ENCODE data around the gene COLQ. TPM values are rescaled to one million over a fixed set of nuclear protein-coding genes. Genes with fewer than 3 reads are reported as not detected.

Gene COLQ
- total and polyA plus RNA-seq, 4 donors, result 0.27 to 2.6 (median 0.67) TPM

DNA sequence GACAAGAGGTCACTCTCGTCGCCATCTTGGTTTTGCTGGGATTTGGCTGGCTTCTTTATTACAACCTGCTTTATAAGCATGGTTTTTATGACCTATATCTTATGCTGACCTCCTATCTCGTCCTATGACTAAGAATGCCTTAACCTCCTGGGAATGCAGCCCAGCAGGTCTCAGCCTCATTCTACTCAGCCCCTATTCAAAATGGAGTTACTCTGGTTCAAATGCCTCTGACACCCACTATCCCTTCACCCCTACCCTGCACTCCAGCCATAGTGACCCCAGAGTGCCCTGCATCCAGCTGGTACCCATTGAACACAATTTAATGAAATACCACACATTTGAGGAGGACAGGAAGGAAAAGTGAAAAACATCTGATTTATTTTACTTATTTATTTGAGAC, 117.5 kb downstream of the COLQ start:
- Histone ChIP-seq H3K4me1 (ENCODE audit: control insufficient read depth in 4 of 4, insufficient read depth in 4 of 4, low read length in 3 of 4) (peaks cover 0 to 4% (median 3%) of the 10 kb centered on the region in 4 donors), H3K36me3 (ENCODE audit: control insufficient read depth in 4 of 4, insufficient read depth in 3 of 4, low read depth in 1 of 4, low read length in 3 of 4) (peaks cover 0 to 7% (median 0%) of the 10 kb centered on the region in 4 donors), H3K4me3 (ENCODE audit: low read depth in 1 of 3, low read length in 3 of 3) (no peak overlapping the region), H3K27me3 (ENCODE audit: control insufficient read depth in 4 of 4, insufficient read depth in 4 of 4, low read length in 3 of 4) (no peaks in the 10 kb centered on the region), H3K9me3 (ENCODE audit: control insufficient read depth in 4 of 4, low read length in 3 of 4) (no peaks in the 10 kb centered on the region), H3K27ac (ENCODE audit: low read depth in 1 of 2, low read length in 2 of 2) (no peak overlapping the region), H3K9ac (ENCODE audit: low read depth in 1 of 2, low read length in 2 of 2) (no peak overlapping the region)
- no peak for DNase-seq (ENCODE audit: low spot score)
- TF ChIP-seq JUND (IDR thresholded peaks at IDR 0.05) (no peak), NR2F2 (IDR thresholded peaks at IDR 0.05) (no peak), EGR1 (IDR thresholded peaks at IDR 0.05; ENCODE audit: low read depth in 2 of 2) (no peak), FOXA1 (IDR thresholded peaks at IDR 0.05) (no peak), FOXA2 (IDR thresholded peaks at IDR 0.05) (no peak)
- WGBS, result 94% methylated on average over 3 of the region's 3 CpGs

DNA sequence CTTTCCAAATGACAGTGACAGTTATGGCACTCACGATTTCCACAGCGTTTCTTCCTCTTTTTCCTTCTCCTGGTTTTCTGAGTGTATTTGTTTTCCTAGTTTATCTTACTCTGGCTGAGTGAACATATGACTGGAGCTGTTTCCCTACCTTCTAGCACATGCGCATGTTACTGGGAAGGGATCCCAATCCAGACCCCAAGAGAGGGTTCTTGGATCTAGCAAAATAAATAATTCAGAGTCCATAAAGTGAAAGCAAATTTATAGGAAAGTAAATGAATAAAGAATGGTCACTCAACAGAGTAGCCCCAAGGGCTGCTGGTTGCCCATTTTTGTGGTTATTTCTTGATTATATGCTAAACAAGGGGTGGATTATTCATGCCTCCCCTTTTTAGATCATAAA, 118.0 kb downstream of the COLQ start:
- H3K27me3 ChIP-seq (ENCODE audit: control insufficient read depth in 4 of 4, insufficient read depth in 4 of 4, low read length in 3 of 4), result no peaks in the 10 kb centered on the region
- no peak for DNase-seq (ENCODE audit: low spot score)
- H3K4me1 ChIP-seq (ENCODE audit: control insufficient read depth in 4 of 4, insufficient read depth in 4 of 4, low read length in 3 of 4), result no peaks in the 10 kb centered on the region
- 78% methylated on average over 3 of the region's 3 CpGs for WGBS
- TF ChIP-seq HNF4G (IDR thresholded peaks at IDR 0.05) (no peak), HNF4A (conservative IDR thresholded peaks at IDR 0.05) (no peak), NR2F2 (IDR thresholded peaks at IDR 0.05) (no peak), RXRA (IDR thresholded peaks at IDR 0.05) (no peak), TAF1 (conservative IDR thresholded peaks at IDR 0.05) (no peak), YY1 (IDR thresholded peaks at IDR 0.05) (no peak)
- TF ChIP-seq, protein P1, sequence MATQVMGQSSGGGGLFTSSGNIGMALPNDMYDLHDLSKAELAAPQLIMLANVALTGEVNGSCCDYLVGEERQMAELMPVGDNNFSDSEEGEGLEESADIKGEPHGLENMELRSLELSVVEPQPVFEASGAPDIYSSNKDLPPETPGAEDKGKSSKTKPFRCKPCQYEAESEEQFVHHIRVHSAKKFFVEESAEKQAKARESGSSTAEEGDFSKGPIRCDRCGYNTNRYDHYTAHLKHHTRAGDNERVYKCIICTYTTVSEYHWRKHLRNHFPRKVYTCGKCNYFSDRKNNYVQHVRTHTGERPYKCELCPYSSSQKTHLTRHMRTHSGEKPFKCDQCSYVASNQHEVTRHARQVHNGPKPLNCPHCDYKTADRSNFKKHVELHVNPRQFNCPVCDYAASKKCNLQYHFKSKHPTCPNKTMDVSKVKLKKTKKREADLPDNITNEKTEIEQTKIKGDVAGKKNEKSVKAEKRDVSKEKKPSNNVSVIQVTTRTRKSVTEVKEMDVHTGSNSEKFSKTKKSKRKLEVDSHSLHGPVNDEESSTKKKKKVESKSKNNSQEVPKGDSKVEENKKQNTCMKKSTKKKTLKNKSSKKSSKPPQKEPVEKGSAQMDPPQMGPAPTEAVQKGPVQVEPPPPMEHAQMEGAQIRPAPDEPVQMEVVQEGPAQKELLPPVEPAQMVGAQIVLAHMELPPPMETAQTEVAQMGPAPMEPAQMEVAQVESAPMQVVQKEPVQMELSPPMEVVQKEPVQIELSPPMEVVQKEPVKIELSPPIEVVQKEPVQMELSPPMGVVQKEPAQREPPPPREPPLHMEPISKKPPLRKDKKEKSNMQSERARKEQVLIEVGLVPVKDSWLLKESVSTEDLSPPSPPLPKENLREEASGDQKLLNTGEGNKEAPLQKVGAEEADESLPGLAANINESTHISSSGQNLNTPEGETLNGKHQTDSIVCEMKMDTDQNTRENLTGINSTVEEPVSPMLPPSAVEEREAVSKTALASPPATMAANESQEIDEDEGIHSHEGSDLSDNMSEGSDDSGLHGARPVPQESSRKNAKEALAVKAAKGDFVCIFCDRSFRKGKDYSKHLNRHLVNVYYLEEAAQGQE (IDR thresholded peaks at IDR 0.05), result no peak
- TF ChIP-seq, protein P2, sequence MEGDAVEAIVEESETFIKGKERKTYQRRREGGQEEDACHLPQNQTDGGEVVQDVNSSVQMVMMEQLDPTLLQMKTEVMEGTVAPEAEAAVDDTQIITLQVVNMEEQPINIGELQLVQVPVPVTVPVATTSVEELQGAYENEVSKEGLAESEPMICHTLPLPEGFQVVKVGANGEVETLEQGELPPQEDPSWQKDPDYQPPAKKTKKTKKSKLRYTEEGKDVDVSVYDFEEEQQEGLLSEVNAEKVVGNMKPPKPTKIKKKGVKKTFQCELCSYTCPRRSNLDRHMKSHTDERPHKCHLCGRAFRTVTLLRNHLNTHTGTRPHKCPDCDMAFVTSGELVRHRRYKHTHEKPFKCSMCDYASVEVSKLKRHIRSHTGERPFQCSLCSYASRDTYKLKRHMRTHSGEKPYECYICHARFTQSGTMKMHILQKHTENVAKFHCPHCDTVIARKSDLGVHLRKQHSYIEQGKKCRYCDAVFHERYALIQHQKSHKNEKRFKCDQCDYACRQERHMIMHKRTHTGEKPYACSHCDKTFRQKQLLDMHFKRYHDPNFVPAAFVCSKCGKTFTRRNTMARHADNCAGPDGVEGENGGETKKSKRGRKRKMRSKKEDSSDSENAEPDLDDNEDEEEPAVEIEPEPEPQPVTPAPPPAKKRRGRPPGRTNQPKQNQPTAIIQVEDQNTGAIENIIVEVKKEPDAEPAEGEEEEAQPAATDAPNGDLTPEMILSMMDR (IDR thresholded peaks at IDR 0.05; ENCODE audit: low read depth, low read length, missing input control), result no peak
- H3K9ac ChIP-seq (ENCODE audit: low read depth in 1 of 2, low read length in 2 of 2), result no peak overlapping the region
- no peak overlapping the region for H3K4me3 ChIP-seq (ENCODE audit: low read depth in 1 of 3, low read length in 3 of 3)
- no peak overlapping the region for H3K27ac ChIP-seq (ENCODE audit: low read depth in 1 of 2, low read length in 2 of 2)
- H3K9me3 ChIP-seq (ENCODE audit: control insufficient read depth in 4 of 4, low read length in 3 of 4), result no peaks in the 10 kb centered on the region
- H3K36me3 ChIP-seq (ENCODE audit: control insufficient read depth in 4 of 4, insufficient read depth in 3 of 4, low read depth in 1 of 4, low read length in 3 of 4), result peaks cover 0 to 7% (median 0%) of the 10 kb centered on the region in 4 donors

DNA sequence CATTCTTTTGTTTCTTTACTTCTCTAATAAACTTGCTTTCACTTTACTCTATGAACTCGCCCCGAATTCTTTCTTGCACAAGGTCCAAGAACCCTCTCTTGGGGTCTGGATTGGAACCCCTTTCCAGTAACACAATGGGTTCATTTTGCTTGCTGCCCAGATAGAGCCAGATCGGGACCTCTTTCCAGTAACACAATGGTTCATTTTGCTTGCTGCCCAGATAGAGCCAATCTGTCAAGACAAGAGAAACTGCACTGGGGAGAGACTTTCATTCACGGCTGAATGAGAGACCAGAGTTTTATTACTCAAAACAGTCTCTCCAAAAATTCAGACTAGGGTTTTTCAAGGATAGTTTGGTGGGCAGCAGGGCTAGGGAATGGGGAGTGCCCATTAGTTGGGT, 119.6 kb downstream of the COLQ start:
- TF ChIP-seq, protein P1 (IDR thresholded peaks at IDR 0.05), result no peak
- TF ChIP-seq, protein P2 (IDR thresholded peaks at IDR 0.05; ENCODE audit: low read depth, low read length, missing input control), result no peak
- TF ChIP-seq, protein P3, sequence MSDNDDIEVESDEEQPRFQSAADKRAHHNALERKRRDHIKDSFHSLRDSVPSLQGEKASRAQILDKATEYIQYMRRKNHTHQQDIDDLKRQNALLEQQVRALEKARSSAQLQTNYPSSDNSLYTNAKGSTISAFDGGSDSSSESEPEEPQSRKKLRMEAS (IDR thresholded peaks at IDR 0.05), result no peak
- TF ChIP-seq NR2F2 (IDR thresholded peaks at IDR 0.05), result no peak
- Histone ChIP-seq H3K36me3 (ENCODE audit: control insufficient read depth in 4 of 4, insufficient read depth in 3 of 4, low read depth in 1 of 4, low read length in 3 of 4) (no peaks in the 10 kb centered on the region), H3K27ac (ENCODE audit: low read depth in 1 of 2, low read length in 2 of 2) (no peak overlapping the region), H3K27me3 (ENCODE audit: control insufficient read depth in 4 of 4, insufficient read depth in 4 of 4, low read length in 3 of 4) (no peaks in the 10 kb centered on the region), H3K9me3 (ENCODE audit: control insufficient read depth in 4 of 4, low read length in 3 of 4) (no peaks in the 10 kb centered on the region), H3K4me1 (ENCODE audit: control insufficient read depth in 4 of 4, insufficient read depth in 4 of 4, low read length in 3 of 4) (no peaks in the 10 kb centered on the region), H3K4me3 (ENCODE audit: low read depth in 1 of 3, low read length in 3 of 3) (no peak overlapping the region), H3K9ac (ENCODE audit: low read depth in 1 of 2, low read length in 2 of 2) (no peak overlapping the region)
- whole genome bisulfite sequencing, result 90% methylated on average over 4 of the region's 4 CpGs
- no peak for DNase-seq (ENCODE audit: low spot score)
